Gastroesophageal sphincter (tissue), 3 donors: ENCODE data around the gene NFATC2.
"Not testable (repeated sequence)": the region's sequence is repeated elsewhere in the genome, so short reads cannot be mapped to it uniquely, and the experiment has no call there.

Experiments
- CTCF ChIP-seq, 4 experiments: fragments of 200-600 bp in 2 of 4; fragments of 450-650 bp in 2 of 4; sonication (generic) in 1 of 4; IDR thresholded peaks; one replicate each; pipeline ENCODE4 v1.5.1; 2017 to 2019; ENCODE audit warnings: antibody characterized with exemption in 4 of 4, mild to moderate bottlenecking in 2 of 4, moderate library complexity in 2 of 4
- EP300 ChIP-seq: sonication (generic); formaldehyde crosslinking; IDR thresholded peaks from one replicate; pipeline ENCODE4 v1.6.1; 2017; ENCODE audit warnings: antibody characterized with exemption, mild to moderate bottlenecking
- POLR2AphosphoS5 ChIP-seq: sonication (generic); formaldehyde crosslinking; IDR thresholded peaks from one replicate; pipeline ENCODE4 v1.6.1; 2017; ENCODE audit warnings: antibody characterized with exemption

- TF ChIP-seq CTCF (IDR thresholded peaks at IDR 0.05); POLR2AphosphoS5; EP300: not testable (repeated sequence)
Measured at GRCh38 chr20:51343802-51344201, 198.7 kb downstream of the NFATC2 start.
